ENCODE results near the gene RALGPS2. TPM values are rescaled to one million over a fixed set of nuclear protein-coding genes. Genes with fewer than 3 reads are reported as not detected.

Gene RALGPS2
- polyA plus RNA-seq, 1 experiment, result 27.7 TPM

GRCh38 chr1:178802873-178803272, 77.8 kb downstream of the RALGPS2 start:
- no peak for DNase-seq (ENCODE audit: low read depth)

GRCh38 chr1:178806665-178807300, 81.7 kb downstream of the RALGPS2 start:
- Histone ChIP-seq H3K36me3 (ENCODE audit: control insufficient read depth, insufficient read depth, low read length) (peaks cover 3% of the 10 kb centered on the region), H3K27me3 (ENCODE audit: control insufficient read depth, insufficient read depth, low read length) (no peaks in the 10 kb centered on the region), H3K4me3 (ENCODE audit: low read depth, low read length) (no peak overlapping the region)
- TF ChIP-seq CTCF (IDR thresholded peaks at IDR 0.05; ENCODE audit: insufficient read depth, low read depth, low read length), result no peak
- DNase-seq (ENCODE audit: low read depth), result no peak
- ChIA-PET POLR2A (no interaction called here), CTCF (no interaction called here)

More at GRCh38 chr1:178802873-178803272, 77.8 kb downstream of the RALGPS2 start:
- 0 out of 2 replicates have a peak, but pooled peaks cover 1% of the 10 kb centered on the region for H3K36me3 ChIP-seq (ENCODE audit: control insufficient read depth, insufficient read depth, low read length)
- no peaks in the 10 kb centered on the region for H3K27me3 ChIP-seq (ENCODE audit: control insufficient read depth, insufficient read depth, low read length)
- POLR2A ChIA-PET, result no interaction called here
- no peak for TF ChIP-seq CTCF (IDR thresholded peaks at IDR 0.05; ENCODE audit: insufficient read depth, low read depth, low read length)
- CTCF ChIA-PET, result interaction anchor here (1.2 kb wide), 1 partner anchor 46 kb away, joined by 3 read pairs; no protein-coding TSS in a partner anchor
- no peak overlapping the region for H3K4me3 ChIP-seq (ENCODE audit: low read depth, low read length)

DNA sequence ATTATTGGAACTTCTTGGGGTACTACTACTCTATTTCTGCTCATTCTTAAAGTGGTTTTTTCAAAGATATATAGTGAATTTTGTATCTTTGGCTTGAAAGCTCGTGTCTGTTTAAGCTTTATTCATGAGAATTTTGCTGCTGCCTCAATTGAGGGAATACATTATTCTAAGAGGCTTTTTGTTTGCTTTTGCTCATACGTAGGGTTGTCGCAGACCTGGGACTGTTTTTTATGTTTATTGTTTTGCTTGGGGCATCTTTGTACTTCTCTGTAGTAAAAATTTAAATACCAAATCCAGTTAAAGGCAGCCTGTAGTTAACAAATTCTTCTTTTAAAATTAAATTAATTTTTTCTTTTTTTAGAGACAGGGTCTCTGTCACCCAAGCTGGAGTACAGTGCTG, 83.5 kb downstream of the RALGPS2 start:
- no peak overlapping the region for H3K4me3 ChIP-seq (ENCODE audit: low read depth, low read length)
- no peaks in the 10 kb centered on the region for H3K27me3 ChIP-seq (ENCODE audit: control insufficient read depth, insufficient read depth, low read length)
- no peak for DNase-seq (ENCODE audit: low read depth)
- peaks cover 3% of the 10 kb centered on the region for H3K36me3 ChIP-seq (ENCODE audit: control insufficient read depth, insufficient read depth, low read length)
- TF ChIP-seq CTCF (IDR thresholded peaks at IDR 0.05; ENCODE audit: insufficient read depth, low read depth, low read length), result no peak
- ChIA-PET POLR2A (no interaction called here), CTCF (no interaction called here)

GRCh38 chr1:178810585-178810984, 85.5 kb downstream of the RALGPS2 start:
- peaks cover 3% of the 10 kb centered on the region for H3K36me3 ChIP-seq (ENCODE audit: control insufficient read depth, insufficient read depth, low read length)
- no peak for TF ChIP-seq CTCF (IDR thresholded peaks at IDR 0.05; ENCODE audit: insufficient read depth, low read depth, low read length)
- ChIA-PET POLR2A (no interaction called here), CTCF (interaction anchor here (0.8 kb wide), 1 partner anchor 269 kb away, joined by 3 read pairs; no protein-coding TSS in a partner anchor)
- DNase-seq (ENCODE audit: low read depth), result no peak
- no peaks in the 10 kb centered on the region for H3K27me3 ChIP-seq (ENCODE audit: control insufficient read depth, insufficient read depth, low read length)
- no peak overlapping the region for H3K4me3 ChIP-seq (ENCODE audit: low read depth, low read length)

DNA sequence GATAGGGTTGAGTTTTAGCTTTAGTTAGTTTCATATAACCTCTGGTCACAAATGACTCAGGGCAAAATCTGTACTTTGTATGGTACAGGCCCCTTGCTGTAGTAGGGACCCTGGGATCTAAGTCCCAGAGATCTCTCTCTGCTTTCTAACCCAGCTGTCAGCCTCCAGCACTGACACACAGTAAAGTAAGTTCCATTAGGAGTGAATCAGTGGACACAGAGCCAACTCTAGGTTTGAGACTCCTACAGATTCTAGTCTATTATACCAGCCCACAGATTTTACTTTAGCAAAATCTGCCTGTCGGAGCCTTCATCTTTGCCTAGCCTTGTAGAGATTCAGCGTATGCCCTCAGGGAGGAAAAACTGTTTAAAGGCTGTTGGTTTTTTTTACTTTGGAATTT, 93.4 kb downstream of the RALGPS2 start:
- Histone ChIP-seq H3K4me3 (ENCODE audit: low read depth, low read length) (no peak overlapping the region), H3K27me3 (ENCODE audit: control insufficient read depth, insufficient read depth, low read length) (no peaks in the 10 kb centered on the region), H3K36me3 (ENCODE audit: control insufficient read depth, insufficient read depth, low read length) (no peaks in the 10 kb centered on the region; the same call in none of the 2 replicates)
- DNase-seq (ENCODE audit: low read depth), result peak; percentile 35
- CTCF ChIA-PET, result no interaction called here
- no peak for TF ChIP-seq CTCF (IDR thresholded peaks at IDR 0.05; ENCODE audit: insufficient read depth, low read depth, low read length)
- POLR2A ChIA-PET, result no interaction called here
